ENCODE data around the gene BCAR1. TPM values are rescaled to one million over a fixed set of nuclear protein-coding genes. Genes with fewer than 3 reads are reported as not detected.
A peak's percentile ranks its signal among the peaks of the same experiment; 100 is the strongest.

BCAR1 gene
- total and polyA plus RNA-seq, 2 of the 13 experiments (the other 11 are each of a cell fraction or from before 2014, with no cell fraction given) = 48.1 to 51.7 TPM

DNA sequence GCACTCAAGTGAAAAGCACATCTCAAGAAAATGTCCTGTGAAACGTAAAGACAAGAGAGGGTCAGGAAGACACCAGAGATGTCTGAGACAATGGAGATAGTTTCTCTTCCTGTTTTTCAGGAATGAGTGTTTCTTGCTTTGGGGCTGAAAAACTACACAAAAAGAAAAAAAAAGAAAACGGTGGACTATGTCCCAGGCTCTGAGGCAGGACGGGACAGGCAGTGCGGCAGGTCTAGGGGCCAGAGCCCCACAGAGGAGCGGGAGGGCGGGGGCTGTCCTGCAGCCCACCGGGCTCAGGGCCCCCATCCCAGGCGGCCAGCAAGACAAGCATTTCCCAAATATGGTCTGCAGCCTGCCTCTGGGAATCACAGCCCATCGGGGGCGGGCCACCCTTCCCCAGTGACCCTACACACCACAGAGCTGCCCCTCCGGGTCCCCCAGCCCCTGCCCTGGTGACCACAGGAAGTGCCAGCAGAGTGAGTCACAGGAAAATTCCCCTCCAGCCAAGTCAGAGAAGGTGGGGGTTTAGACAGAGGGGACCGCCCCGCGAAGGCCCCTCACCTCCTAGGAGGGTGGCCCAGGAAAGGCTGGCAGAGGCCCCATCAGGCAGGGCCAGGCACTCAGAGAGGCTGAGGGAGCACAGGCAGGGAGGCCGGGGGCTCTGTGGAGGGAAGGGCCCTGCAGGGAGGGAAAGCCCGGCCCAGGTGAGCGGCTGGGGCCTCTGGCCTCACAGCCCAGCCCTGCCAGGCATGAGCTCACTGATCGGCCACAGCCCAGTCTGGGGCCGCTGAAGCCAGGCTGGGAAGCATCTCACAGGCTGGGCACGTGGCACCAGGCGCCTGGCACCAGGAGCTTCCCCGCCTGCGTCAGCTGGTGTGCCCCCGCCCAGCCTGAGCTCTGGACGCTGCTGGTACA, 6.3 kb downstream of the BCAR1 start (continued):
- TF ChIP-seq ZNF772 (CRISPR knock-in tag; IDR thresholded peaks at IDR 0.05) (peak; percentile 87), ZC3H13 (CRISPR knock-in tag; IDR thresholded peaks at IDR 0.05) (0 out of 2 replicates have a peak, but pooled peaks have one; percentile 68), ARNT2 (CRISPR knock-in tag; IDR thresholded peaks at IDR 0.05; ENCODE audit: low read depth) (peak; percentile 95), ZBTB3 (CRISPR knock-in tag; IDR thresholded peaks at IDR 0.05; ENCODE audit: borderline replicate concordance, low read depth) (peak; percentile 89; the same call in 1 of the 2 replicates), FOSL1 (CRISPR knock-in tag; IDR thresholded peaks at IDR 0.05; ENCODE audit: borderline replicate concordance) (peak; percentile 99), ARHGAP35 (CRISPR knock-in tag; IDR thresholded peaks at IDR 0.05; ENCODE audit: borderline replicate concordance) (peak; percentile 89; the same call in 1 of the 2 replicates), FIP1L1 (IDR thresholded peaks at IDR 0.05; ENCODE audit: borderline replicate concordance, insufficient read depth, low read depth, low read length) (peak; percentile 91; the same call in 1 of the 2 replicates), JUN (CRISPR knock-in tag; IDR thresholded peaks at IDR 0.05) (peak; percentile 99), ZNF674 (CRISPR knock-in tag; IDR thresholded peaks at IDR 0.05; ENCODE audit: low read depth) (no peak), PRPF4 (IDR thresholded peaks at IDR 0.05; ENCODE audit: low read depth, low read length, poor library complexity, severe bottlenecking) (peak; percentile 53), ETV5 (CRISPR knock-in tag; IDR thresholded peaks at IDR 0.05; ENCODE audit: borderline replicate concordance) (peak; percentile 100), ZNF501 (CRISPR knock-in tag; IDR thresholded peaks at IDR 0.05) (peak; percentile 86; the same call in 1 of the 2 replicates), ZMYM4 (CRISPR knock-in tag; IDR thresholded peaks at IDR 0.05) (peak; percentile 76), MED1 (CRISPR knock-in tag; IDR thresholded peaks at IDR 0.05) (peak; percentile 99), RBFOX2 (IDR thresholded peaks at IDR 0.05; ENCODE audit: low read depth, low read length) (peak; percentile 98), ZNF569 (CRISPR knock-in tag; IDR thresholded peaks at IDR 0.05; ENCODE audit: borderline replicate concordance) (peak; percentile 75; the same call in 1 of the 2 replicates), ZMAT3 (CRISPR knock-in tag; conservative IDR thresholded peaks at IDR 0.05) (peak; percentile 94; the same call in 1 of the 2 replicates), DPF2 (CRISPR knock-in tag; IDR thresholded peaks at IDR 0.05; ENCODE audit: borderline replicate concordance, low read depth) (peak; percentile 93), ATF7-NPFF (CRISPR knock-in tag; IDR thresholded peaks at IDR 0.05; ENCODE audit: low read depth) (peak; percentile 91), STAG1 (CRISPR knock-in tag; IDR thresholded peaks at IDR 0.05) (peak; percentile 9; the same call in 1 of the 2 replicates)
- TF ChIP-seq, protein P1, sequence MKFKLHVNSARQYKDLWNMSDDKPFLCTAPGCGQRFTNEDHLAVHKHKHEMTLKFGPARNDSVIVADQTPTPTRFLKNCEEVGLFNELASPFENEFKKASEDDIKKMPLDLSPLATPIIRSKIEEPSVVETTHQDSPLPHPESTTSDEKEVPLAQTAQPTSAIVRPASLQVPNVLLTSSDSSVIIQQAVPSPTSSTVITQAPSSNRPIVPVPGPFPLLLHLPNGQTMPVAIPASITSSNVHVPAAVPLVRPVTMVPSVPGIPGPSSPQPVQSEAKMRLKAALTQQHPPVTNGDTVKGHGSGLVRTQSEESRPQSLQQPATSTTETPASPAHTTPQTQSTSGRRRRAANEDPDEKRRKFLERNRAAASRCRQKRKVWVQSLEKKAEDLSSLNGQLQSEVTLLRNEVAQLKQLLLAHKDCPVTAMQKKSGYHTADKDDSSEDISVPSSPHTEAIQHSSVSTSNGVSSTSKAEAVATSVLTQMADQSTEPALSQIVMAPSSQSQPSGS (CRISPR knock-in tag; IDR thresholded peaks at IDR 0.05) = peak; percentile 89
- TF ChIP-seq, protein P2, sequence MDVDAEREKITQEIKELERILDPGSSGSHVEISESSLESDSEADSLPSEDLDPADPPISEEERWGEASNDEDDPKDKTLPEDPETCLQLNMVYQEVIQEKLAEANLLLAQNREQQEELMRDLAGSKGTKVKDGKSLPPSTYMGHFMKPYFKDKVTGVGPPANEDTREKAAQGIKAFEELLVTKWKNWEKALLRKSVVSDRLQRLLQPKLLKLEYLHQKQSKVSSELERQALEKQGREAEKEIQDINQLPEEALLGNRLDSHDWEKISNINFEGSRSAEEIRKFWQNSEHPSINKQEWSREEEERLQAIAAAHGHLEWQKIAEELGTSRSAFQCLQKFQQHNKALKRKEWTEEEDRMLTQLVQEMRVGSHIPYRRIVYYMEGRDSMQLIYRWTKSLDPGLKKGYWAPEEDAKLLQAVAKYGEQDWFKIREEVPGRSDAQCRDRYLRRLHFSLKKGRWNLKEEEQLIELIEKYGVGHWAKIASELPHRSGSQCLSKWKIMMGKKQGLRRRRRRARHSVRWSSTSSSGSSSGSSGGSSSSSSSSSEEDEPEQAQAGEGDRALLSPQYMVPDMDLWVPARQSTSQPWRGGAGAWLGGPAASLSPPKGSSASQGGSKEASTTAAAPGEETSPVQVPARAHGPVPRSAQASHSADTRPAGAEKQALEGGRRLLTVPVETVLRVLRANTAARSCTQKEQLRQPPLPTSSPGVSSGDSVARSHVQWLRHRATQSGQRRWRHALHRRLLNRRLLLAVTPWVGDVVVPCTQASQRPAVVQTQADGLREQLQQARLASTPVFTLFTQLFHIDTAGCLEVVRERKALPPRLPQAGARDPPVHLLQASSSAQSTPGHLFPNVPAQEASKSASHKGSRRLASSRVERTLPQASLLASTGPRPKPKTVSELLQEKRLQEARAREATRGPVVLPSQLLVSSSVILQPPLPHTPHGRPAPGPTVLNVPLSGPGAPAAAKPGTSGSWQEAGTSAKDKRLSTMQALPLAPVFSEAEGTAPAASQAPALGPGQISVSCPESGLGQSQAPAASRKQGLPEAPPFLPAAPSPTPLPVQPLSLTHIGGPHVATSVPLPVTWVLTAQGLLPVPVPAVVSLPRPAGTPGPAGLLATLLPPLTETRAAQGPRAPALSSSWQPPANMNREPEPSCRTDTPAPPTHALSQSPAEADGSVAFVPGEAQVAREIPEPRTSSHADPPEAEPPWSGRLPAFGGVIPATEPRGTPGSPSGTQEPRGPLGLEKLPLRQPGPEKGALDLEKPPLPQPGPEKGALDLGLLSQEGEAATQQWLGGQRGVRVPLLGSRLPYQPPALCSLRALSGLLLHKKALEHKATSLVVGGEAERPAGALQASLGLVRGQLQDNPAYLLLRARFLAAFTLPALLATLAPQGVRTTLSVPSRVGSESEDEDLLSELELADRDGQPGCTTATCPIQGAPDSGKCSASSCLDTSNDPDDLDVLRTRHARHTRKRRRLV (CRISPR knock-in tag; IDR thresholded peaks at IDR 0.05) = peak; percentile 95

Measured in HepG2 (cell line).